SIG-M5 treated with dmso at 0.1 percent for 504 hours (cell line): ENCODE data around the gene SEMA4A.

Experiments used
- DNase-seq: peaks from one replicate; lab custom pipeline; 2025; ENCODE audit not compliant: unreplicated experiment; lab: John Stamatoyannopoulos, UW

Gene SEMA4A

DNA sequence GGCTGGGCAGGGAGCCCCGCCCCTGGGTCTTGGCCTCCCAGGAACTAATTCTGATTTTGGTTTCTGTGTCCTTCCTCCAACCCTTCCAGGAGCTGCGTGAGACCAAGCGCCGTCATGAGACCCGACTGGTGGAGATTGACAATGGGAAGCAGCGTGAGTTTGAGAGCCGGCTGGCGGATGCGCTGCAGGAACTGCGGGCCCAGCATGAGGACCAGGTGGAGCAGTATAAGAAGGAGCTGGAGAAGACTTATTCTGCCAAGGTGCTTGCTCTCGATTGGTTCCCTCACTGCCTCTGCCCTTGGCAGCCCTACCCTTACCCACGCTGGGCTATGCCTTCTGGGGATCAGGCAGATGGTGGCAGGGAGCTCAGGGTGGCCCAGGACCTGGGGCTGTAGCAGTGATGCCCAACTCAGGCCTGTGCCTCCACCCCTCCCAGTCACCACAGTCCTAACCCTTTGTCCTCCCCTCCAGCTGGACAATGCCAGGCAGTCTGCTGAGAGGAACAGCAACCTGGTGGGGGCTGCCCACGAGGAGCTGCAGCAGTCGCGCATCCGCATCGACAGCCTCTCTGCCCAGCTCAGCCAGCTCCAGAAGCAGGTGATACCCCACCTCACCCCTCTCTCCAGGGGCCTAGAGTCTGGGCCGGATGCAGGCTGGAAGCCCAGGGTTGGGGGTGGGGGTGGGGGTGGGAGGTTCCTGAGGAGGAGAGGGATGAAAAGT is 18.5 kb upstream of the SEMA4A start:
- no peak for DNase-seq

DNA sequence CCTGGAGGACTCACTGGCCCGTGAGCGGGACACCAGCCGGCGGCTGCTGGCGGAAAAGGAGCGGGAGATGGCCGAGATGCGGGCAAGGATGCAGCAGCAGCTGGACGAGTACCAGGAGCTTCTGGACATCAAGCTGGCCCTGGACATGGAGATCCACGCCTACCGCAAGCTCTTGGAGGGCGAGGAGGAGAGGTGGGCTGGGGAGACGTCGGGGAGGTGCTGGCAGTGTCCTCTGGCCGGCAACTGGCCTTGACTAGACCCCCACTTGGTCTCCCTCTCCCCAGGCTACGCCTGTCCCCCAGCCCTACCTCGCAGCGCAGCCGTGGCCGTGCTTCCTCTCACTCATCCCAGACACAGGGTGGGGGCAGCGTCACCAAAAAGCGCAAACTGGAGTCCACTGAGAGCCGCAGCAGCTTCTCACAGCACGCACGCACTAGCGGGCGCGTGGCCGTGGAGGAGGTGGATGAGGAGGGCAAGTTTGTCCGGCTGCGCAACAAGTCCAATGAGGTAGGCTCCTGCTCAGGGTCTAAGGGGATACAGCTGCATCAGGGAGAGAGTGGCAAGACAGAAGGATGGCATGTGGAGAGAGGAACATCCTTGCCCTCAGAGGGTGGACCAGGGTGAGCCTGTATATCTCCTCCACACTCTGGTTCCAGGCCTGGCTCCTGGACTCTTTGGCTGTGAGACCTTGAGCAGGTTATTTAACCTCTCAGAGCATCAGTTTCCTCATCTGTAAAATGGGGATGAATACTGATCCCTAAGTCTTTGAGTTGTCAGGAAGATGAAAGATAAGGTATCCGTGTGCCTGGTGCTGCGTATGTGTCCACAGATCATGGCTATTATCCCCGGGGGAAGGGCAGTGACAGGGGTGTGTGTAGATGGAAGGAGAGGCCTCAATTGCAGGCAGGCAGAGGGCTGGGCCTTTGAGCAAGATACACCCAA is 17.2 kb upstream of the SEMA4A start:
- DNase-seq: no peak

DNA sequence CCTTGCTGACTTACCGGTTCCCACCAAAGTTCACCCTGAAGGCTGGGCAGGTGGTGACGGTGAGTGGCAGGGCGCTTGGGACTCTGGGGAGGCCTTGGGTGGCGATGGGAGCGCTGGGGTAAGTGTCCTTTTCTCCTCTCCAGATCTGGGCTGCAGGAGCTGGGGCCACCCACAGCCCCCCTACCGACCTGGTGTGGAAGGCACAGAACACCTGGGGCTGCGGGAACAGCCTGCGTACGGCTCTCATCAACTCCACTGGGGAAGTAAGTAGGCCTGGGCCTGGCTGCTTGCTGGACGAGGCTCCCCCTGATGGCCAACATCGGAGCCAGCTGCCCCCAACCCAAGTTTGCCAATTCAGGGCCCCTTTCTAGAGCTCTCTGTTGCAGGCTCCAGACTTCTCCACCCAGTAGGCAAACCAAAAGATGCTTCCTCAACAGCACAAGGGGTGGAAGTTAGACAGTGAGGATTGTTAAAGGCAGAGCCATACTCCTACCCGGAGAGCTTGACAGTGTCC is 16.4 kb upstream of the SEMA4A start:
- no peak for DNase-seq

DNA sequence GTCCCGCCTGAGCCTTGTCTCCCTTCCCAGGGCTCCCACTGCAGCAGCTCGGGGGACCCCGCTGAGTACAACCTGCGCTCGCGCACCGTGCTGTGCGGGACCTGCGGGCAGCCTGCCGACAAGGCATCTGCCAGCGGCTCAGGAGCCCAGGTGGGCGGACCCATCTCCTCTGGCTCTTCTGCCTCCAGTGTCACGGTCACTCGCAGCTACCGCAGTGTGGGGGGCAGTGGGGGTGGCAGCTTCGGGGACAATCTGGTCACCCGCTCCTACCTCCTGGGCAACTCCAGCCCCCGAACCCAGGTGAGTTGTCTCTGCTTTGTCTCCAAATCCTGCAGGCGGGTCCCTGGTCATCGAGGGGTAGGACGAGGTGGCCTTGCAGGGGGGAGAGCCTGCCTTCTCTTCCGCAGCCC is 14.9 kb upstream of the SEMA4A start:
- no peak for DNase-seq

DNA sequence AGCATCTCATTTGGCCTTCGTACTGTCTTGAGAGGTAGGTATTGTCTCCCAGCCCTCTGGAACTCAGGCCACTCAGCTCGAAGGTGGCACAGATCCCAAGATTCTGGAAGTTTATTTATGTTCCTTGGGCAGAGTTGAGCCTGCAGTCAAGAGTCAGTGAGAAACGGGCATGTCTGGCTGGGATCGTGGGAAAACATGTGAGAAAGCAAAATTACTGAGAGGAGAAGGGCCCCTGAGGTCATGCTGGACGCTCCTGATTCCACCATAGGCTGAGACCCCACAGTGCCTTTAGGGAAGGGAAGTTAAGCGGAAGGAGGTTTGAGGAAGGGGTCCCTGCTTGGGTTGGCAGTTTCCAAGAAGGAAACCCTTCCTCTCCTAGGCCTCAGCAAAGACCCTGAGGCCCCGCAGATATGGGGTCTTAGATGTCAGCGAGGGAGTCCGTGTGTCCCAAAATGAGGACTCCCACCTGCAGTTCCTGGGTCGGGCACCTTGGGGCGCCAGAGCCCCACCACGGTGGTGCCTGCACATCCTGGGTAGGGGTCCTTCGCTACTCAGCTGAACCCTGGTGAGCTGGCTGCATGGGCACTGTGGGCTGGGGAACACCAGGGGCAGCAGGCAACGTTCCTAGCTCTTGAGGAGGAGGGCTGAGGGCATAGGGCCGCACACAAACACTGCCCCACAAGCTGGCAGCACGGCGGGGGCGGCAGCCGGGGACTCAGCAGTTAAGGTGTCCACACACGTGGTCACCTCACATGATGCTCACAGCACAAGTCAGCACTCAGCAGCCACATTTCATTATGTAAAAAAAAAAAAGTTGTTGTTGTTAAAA is 12.3 kb upstream of the SEMA4A start:
- no peak for DNase-seq

DNA sequence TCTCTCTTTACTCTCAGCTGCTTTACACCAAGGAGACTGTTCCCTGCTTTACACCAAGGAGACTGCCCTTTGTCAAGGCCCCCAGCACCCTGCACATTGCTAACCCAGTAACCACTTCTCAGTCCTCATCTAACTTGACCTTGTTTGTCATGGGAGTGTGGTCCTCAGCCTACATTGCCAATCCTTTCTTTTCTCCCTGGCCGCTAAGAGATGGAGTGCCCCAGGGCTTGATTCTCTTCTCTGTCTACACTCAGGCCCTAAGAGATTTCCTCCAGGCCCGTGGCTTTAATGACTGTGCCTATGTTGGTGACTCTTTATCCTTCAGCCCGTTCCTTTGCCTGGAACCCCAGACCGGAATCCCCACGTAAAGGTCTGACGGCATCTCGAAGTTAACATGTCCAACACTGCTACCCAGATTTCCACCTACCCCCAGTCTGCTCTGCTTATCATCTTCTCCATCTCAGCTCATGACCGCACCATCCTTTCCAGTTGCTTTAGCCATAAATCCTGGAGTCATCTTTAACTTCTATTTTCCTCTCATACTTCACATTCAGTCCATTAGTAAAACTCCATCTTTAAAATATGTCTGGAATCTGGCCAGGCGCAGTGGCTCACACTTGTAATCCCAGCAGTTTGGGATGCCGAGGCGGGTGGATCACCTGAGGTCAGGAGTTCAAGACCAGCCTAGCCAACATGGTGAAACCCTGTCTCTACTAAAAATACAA is 9.5 kb upstream of the SEMA4A start:
- no peak for DNase-seq

DNA sequence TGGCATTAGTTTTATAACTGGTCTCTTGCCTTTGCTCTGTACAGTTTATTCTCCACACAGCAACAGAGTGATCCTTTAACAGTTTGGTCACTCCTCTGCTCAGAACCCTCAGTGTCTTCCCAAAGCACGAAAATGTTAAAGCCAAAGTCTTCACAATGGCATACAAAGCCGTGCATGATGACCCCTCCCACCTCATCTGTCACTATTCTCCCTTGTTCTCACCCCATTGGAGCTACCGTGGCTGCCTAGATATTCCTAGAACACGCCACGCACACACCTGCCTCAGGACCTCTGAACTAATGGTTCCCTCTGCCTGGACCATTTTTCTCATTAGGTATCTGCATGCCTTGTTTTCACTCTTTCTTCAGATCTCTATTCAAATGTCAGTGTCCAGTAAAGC is 8.6 kb upstream of the SEMA4A start:
- DNase-seq: no peak

DNA sequence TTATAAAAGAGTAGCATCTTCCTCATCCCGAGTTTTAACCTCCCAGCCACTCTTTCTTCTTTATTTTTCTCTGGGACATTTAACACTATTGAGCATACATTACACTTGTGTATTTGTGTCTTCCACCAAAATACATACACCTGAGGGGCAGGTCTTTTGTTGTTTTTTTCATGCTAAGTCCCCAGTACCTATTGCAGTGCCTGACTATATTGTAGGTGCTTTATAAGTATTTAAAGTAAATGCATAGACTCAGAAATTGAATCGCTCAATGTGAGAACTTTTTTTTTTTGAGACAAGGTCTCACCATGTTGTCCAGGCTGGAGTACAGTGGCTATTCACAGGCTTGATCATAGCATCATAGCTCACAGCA is 7.8 kb upstream of the SEMA4A start:
- DNase-seq: no peak

DNA sequence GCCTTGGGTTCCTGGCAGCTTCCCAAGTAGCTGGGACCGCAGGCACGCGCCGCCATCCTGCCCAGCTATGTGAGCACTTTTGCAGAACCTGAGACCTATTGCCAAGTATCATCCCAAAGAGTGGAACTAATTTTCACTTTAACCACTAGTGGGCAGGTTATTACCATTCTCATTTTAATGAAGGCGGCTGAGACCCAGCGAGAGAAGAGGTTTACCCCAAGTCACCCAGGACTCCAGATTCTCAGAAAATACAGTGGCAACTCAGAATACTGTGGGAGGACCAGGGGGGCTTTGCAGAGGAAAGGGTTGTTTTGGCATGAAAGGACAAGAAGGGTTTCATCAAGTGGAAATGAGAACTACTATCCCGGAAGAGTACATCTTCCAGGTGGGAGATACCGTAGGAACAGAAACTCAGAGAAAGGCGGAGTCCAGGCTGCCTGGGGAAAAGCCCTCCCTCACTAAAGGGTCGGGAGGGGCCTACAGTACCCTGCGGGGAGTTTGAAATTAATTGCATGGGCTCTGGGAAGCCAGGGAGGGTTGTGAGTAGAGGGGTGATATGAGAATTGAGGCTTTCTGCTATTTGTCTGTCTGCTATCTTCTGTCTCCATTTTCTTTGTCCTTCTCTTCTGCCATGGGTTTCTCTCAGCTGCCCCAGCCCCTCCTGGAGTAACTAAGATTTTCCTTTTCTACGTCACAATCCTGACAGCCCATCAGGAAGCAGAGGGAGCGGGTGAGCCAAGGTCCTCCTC is 7.2 kb upstream of the SEMA4A start:
- DNase-seq: peak; percentile 94

DNA sequence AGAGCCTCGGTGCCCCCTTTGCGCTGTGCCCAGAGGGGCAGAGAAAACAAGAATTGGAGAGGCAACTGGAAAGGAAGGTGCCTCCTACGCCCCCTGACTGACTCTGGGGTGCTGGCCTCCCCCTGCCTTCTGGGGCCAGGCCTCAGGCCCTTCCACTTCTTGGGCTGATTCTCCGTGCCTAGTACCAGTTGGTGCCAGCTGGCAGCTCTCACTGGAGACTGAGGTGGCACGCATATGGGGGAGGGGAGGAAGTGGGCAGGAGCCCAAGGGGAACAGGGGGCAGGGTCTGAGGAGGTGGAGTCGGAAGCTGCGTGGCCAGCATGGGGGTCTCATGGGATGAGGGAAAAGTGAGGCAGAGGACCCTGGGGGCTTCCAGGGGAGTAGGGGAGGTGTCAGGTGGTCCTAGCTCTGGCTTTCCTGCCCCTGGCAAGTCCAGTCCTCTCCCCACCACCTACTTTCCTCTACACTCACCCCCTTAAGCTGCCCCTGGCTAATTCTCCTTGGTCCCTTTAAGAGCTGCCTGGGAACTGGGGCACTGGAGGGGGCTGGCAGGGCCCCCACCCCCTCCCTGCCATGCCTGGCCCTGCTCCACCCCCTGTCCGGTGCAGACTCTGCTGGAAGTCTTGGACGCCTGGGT is 6.5 kb upstream of the SEMA4A start:
- DNase-seq: no peak

DNA sequence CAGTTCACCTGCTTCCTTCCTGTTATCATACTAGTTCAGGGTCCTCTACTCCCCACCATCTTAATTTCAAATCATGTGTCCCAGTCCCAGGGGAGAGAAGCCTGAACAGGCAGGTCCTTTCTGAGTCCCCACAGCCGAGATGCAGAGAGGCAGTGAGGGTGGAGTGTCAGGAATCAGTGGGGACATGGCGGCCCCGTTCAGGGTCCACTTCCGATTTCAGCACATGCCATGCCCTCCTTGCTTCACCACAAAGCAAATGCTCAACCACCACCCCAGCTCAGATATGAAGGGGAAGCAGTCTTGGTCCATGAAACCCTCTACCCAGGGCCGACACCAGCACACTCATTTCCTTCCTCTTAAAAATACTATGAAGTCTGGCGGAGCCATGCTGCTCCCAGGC is 5.2 kb upstream of the SEMA4A start:
- peak; percentile 87 for DNase-seq

DNA sequence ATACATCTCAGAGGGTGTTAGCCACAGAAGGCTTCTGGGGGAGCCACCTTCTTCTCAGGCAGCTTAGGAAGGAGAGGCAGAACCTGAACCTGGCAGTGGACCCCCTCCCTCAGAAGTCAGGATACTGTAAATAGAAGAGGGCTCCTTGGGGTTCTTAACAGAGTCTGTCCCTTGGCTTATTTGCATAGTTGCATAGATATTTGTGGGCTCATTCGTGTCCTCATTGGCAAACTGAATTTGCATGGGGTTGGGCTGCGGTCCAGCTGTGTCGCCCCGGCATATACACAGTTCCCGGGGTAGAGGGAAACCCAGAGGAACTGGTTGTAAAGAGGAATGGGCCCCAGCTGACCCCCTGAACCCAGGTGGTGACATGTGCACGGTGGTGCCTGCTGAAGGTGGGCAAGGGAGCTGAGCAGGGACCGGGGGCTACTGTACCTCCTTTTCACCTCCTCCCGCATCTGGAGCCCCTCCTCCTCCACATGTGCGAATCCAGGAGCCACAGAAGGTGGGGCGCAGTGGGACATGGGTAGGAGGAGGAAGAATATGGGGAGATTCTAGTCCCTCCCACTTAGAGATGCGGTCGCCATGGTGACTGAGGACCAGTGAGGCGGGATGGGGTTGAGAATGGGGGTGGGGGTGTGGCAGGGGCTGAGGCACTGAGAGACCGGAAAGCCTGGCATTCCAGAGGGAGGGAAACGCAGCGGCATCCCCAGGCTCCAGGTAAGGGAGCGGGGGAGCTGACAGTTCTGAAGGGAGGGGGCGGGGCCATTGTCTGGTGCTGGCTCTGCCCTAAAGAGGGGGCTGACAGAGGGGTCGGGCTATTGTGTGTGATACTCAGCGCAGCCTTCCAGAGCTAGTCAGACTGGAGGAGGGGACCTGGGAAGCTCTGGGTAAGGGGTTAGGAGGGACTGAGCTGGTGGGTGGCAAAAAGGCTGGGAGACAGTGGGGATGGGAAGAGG is 3.7 kb upstream of the SEMA4A start:
- DNase-seq: no peak

DNA sequence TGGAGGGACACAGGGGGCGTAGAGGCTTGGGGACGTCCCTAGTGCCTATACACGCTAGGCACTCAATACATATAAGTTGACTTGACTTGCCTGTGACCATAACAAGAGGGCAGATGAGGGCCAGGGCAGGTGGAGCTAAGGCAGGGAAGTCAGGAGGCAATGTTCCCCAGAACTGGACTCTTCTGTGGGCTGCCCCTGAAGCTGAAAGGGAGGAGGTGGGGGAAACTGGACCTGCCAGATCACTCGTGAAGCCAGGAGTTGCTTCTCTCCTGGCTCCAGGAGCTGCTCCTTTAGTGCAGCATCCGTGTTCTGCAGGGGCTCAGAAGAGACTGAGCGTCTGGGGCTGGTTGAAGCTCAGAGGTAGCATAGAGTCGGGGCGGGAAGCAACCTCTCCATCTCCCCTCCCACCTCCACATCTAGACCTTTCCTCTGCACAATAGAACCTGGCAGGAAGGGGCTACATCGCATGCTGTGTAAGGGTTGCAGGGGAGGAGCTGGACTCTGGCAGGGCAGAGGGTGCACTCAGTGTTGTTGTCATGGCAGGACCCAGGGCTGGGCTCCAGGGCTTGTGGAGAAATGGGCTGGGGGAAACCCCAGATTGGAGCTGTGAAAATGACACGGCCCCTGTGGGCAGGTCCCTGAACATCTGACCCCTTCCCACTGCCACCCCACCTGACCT is 2.9 kb upstream of the SEMA4A start:
- no peak for DNase-seq

DNA sequence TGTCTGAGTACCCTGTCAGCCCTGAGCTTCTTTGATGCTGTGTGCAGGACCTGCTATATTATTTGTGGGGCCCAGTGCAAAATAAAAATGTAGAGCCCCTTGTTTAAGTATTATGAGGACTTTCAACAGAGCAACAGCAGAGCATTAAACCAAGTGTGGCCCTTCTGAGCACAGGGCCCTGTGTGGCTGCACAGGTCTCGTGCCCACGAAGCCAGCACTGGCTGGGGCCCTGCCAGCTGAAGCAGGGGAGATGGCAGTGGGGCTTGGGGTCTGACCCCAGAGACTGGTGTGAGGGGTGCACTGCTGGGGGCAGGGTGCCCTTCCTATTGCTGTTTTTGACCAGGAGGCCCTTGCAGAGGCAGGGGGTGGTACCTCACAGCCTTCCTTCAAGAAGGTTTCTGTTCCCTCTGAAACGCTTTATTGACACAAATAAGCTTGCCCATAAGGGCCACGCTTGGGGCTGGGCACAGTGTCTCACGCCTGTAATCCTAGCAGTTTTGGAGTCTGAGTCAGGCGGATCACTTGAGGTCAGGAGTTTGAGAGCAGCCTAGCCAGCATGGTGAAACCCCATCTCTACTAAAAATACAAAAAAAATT is 2.2 kb upstream of the SEMA4A start:
- peak; percentile 83 for DNase-seq

DNA sequence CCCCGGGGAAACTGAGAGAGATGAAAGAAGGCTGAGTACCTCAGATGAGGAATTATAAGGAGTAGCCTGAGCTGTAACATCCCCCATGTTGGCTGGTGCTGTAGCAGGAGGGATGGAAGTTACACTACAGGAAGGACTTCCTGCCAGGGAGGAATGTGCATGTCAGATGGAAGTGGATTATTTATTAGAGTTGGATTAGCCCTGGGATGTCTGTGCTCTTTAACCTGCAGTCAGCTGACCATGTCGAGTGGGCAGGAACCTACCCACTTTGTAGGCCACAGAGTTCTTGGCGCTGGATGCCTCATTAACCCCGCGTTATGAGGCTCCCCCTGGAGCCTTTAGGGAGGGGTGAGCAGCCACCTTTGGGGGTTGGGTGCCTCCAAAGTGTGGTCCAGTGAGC is 757 bp upstream of the SEMA4A start:
- no peak for DNase-seq

DNA sequence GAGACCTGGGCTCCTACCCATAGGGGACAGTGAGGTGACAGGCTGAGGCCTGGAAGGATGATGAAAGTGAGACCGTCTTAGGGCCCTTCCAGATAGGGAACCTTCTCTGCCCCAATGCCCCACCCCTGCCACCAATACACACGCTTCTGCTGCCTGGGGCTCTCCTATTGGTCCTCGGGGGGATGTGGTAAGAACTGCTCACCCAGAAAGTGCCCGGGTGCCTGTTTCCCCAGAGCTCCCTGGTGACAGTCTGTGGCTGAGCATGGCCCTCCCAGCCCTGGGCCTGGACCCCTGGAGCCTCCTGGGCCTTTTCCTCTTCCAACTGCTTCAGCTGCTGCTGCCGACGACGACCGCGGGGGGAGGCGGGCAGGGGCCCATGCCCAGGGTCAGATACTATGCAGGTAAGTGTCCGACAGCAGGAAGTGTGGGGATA is 948 bp downstream of the SEMA4A start:
- DNase-seq: peak; percentile 99

DNA sequence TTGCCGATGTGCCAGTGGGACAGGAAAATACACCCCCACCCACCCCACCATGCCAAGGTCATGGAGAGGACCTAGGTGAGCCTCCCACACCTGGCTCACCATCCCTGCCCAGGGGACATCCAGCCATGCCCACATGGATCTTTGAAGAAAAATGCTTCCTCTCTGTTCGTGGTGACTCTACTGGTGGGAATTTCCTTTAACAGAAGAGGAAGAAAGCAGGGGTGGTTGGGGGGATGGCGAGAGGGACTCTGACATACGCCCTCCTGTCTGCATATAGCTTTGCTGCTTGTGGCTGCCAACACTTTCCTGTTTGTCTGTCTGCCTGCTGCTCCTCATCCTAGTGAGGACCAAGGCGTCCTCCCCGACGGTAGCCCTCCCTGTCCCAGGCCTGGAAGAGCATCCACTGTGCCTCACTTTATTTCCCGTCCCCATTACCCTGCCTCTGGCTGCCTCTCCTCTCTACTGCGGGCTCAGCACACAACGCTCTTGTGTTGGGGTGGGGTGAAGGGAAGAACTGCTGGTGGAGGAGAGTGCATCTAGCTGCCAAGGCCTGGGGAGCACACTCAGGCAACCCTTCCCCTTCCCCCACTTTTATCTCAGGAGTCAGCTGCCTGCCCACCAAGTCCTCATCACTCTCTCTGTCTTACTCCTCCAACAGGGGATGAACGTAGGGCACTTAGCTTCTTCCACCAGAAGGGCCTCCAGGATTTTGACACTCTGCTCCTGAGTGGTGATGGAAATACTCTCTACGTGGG is 2.5 kb downstream of the SEMA4A start:
- DNase-seq: peak; percentile 27
